Hepatocyte (in vitro differentiated cells): ENCODE results near the gene PTGDS. TPM values are rescaled to one million over a fixed set of nuclear protein-coding genes. Genes with fewer than 3 reads are reported as not detected.

Experiments used
- DNase-seq: peaks from one replicate; pipeline ENCODE4 v3.0.0-alpha.2; 2016; ENCODE audit warnings: low spot score
- H2AFZ ChIP-seq: fragments of 200-600 bp; sonication (generic); 2 replicates; pipeline ENCODE4 v1.6.0; 2016; ENCODE audit warnings: antibody characterized with exemption, mild to moderate bottlenecking
- H3K27ac ChIP-seq: fragments of 200-600 bp; sonication (generic); 2 replicates; pipeline ENCODE4 v1.5.1; 2016; ENCODE audit warnings: mild to moderate bottlenecking
- H3K27me3 ChIP-seq: fragments of 200-600 bp; sonication (generic); 2 replicates; pipeline ENCODE4 v1.6.1; 2016
- H3K36me3 ChIP-seq: fragments of 200-600 bp; sonication (generic); replicated peaks from 2 replicates; pipeline ENCODE4 v1.5.1; 2016; ENCODE audit warnings: low read depth; ENCODE audit not compliant: insufficient read depth
- H3K4me1 ChIP-seq: fragments of 200-600 bp; sonication (generic); 2 replicates; pipeline ENCODE4 v1.5.1; 2016; ENCODE audit warnings: mild to moderate bottlenecking, moderate library complexity; ENCODE audit not compliant: insufficient read depth
- H3K4me2 ChIP-seq: fragments of 200-600 bp; sonication (generic); 2 replicates; pipeline ENCODE4 v1.6.0; 2016
- H3K4me3 ChIP-seq: fragments of 200-600 bp; sonication (generic); 2 replicates; pipeline ENCODE4 v1.5.1; 2016; ENCODE audit warnings: mild to moderate bottlenecking
- H3K79me2 ChIP-seq: fragments of 200-600 bp; sonication (generic); 2 replicates; pipeline ENCODE4 v1.6.0; 2017; ENCODE audit warnings: mild to moderate bottlenecking
- H3K9me2 ChIP-seq: fragments of 200-600 bp; sonication (generic); replicated peaks from 2 replicates; pipeline ENCODE4 v1.6.0; 2017; ENCODE audit warnings: mild to moderate bottlenecking; ENCODE audit not compliant: insufficient read depth
- H3K9me3 ChIP-seq: fragments of 200-600 bp; sonication (generic); 2 replicates; pipeline ENCODE4 v1.5.1; 2016; ENCODE audit warnings: low read depth, mild to moderate bottlenecking
- H4K20me1 ChIP-seq: fragments of 200-600 bp; sonication (generic); 2 replicates; pipeline ENCODE4 v1.6.0; 2016; ENCODE audit warnings: mild to moderate bottlenecking; ENCODE audit not compliant: insufficient read depth, poor library complexity, severe bottlenecking
- EZH2 ChIP-seq: fragments of 200-600 bp; sonication (generic); IDR thresholded peaks from 2 replicates; pipeline ENCODE4 v1.6.1; 2016; ENCODE audit warnings: antibody characterized with exemption, mild to moderate bottlenecking, borderline replicate concordance
- EZH2phosphoT487 ChIP-seq: fragments of 200-600 bp; sonication (generic); IDR thresholded peaks from one replicate; pipeline ENCODE4 v1.6.1; 2018; ENCODE audit warnings: antibody characterized with exemption, mild to moderate bottlenecking, low read depth, moderate library complexity; ENCODE audit not compliant: unreplicated experiment, severe bottlenecking
- WGBS: methylation state at CpG from one replicate; pipeline ENCODE4 v1.1.6; 2016; ENCODE audit warnings: low lambda C conversion rate; ENCODE audit errors: missing lambda C conversion rate; 5-methylcytosine and 5-hydroxymethylcytosine counted together
- polyA plus RNA-seq: library from polyadenylated mRNA; unstranded; fragments of >200 nt; fragmentation: Nextera tagmentation; extraction: Ambion mirVana; gene quantifications from 2 replicates; pipeline ENCODE4 v1.2.1, GENCODE V29; 2016
- total RNA-seq: library from RNA; depleted of rRNA; stranded (reverse); fragments of >200 nt; gene quantifications from 2 replicates; pipeline ENCODE4 v1.2.3, GENCODE V29; 2014
- TF ChIP-seq, protein P1 (sequence below): fragments of 200-600 bp; sonication (generic); IDR thresholded peaks from 2 replicates; pipeline ENCODE4 v1.5.1; 2016; ENCODE audit warnings: antibody characterized with exemption, mild to moderate bottlenecking; ENCODE audit not compliant: poor library complexity

The PTGDS gene
- total and polyA plus RNA-seq, 2 experiments from 2014 or later = 56.0 to 290 TPM

DNA sequence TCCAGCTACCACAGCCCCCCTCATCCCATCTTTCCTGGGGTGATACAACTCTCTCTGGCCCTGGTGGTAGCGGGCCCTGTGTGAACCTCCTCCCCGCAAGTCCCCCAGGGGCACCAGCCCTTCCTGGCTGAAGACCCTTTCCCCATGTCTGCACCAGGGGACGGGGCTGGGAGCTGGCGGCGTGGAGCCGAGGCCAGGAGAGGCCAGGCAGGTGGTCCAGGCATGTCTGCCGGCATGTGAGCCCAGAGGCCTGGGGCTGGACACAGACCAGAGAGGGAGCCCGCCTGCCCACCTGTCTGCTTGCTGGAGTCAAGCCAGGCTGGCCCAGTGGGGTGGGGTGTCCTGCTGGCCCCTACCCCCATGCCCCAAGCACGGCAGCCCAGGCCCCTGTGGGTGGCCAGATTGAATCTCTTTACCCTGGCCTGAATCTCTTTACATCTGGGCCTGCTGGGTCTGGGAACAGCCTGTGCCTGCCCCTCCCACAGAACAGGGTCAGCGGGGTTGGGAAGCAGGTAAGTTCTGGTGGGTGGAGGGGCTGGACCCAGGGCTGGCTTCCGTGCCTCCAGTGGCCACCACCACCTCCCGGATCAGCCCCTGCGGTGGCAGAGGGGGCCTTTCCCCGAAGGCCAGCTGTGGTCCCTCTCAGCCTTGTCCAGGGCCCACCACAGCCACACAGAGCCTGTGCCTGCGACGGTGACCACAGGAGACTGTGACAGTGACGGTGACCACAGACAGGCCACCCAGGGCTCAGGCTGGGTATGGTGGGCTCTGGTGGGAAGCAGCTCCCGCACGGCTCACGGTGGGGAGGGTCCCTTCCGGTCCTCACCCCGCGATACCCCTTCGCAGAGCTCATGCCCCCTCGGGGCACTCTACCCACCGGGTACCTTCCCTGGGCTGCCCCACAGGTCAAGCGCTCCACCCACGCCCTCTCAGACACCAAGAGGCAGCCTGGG, 18.1 kb upstream of the PTGDS start:
- TF ChIP-seq EZH2phosphoT487 (no peak), EZH2 (no peak)
- TF ChIP-seq, protein P1, sequence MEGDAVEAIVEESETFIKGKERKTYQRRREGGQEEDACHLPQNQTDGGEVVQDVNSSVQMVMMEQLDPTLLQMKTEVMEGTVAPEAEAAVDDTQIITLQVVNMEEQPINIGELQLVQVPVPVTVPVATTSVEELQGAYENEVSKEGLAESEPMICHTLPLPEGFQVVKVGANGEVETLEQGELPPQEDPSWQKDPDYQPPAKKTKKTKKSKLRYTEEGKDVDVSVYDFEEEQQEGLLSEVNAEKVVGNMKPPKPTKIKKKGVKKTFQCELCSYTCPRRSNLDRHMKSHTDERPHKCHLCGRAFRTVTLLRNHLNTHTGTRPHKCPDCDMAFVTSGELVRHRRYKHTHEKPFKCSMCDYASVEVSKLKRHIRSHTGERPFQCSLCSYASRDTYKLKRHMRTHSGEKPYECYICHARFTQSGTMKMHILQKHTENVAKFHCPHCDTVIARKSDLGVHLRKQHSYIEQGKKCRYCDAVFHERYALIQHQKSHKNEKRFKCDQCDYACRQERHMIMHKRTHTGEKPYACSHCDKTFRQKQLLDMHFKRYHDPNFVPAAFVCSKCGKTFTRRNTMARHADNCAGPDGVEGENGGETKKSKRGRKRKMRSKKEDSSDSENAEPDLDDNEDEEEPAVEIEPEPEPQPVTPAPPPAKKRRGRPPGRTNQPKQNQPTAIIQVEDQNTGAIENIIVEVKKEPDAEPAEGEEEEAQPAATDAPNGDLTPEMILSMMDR = no peak
- WGBS = 86% methylated on average over 28 of the region's 28 CpGs

DNA sequence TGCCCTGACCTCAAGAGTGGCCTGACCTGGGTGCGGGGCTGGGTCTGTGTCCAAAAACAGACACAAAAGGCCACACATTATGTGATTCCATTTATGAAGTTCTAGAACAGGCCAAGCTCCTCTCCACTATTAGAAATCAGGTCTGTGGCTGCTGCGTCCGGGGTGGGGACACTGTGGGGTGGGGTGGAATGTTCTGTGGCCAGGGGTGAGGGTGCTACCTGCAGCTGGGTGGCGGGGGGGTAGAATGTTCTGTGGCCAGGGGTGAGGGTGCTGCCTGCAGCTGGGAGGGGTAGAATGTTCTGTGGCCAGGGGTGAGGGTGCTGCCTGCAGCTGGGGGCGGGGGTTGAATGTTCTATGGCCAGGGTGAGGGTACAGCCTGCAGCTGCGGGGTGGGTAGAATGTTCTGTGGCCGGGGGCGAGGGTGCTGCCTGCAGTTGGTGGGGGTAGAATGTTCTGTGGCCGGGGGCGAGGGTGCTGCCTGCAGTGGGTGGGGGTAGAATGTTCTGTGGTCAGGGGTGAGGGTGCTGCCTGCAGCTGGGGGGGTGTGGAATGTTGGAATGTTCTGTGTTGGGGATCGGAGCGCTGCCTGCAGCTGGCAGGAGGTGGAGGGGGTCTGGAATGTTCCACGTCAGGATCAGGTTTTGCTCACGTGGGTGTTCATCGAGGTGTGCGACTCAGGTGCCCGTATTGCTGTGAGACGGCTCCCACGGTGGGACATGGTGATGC, 16.9 kb upstream of the PTGDS start:
- H3K4me2 ChIP-seq = no peak overlapping the region
- no peaks in the 10 kb centered on the region for H3K79me2 ChIP-seq
- no peaks in the 10 kb centered on the region for H3K36me3 ChIP-seq
- TF ChIP-seq EZH2 (no peak), EZH2phosphoT487 (no peak)
- TF ChIP-seq, protein P1 = no peak
- no peak overlapping the region for H2AFZ ChIP-seq
- H3K9me3 ChIP-seq = no peaks in the 10 kb centered on the region
- no peaks in the 10 kb centered on the region for H3K9me2 ChIP-seq
- DNase-seq = no peak
- no peak overlapping the region for H3K4me3 ChIP-seq
- H3K27ac ChIP-seq = no peak overlapping the region
- H3K4me1 ChIP-seq = no peaks in the 10 kb centered on the region
- no peaks in the 10 kb centered on the region for H4K20me1 ChIP-seq
- 92% methylated on average over 11 of the region's 19 CpGs for WGBS
- H3K27me3 ChIP-seq = no peaks in the 10 kb centered on the region

More for the DNA sequence above, 18.1 kb upstream of the PTGDS start:
- no peaks in the 10 kb centered on the region for H4K20me1 ChIP-seq
- H3K4me1 ChIP-seq = no peaks in the 10 kb centered on the region
- no peaks in the 10 kb centered on the region for H3K9me2 ChIP-seq
- H3K36me3 ChIP-seq = no peaks in the 10 kb centered on the region
- no peak overlapping the region for H3K4me3 ChIP-seq
- no peak for DNase-seq
- no peak overlapping the region for H2AFZ ChIP-seq
- no peak overlapping the region for H3K4me2 ChIP-seq
- H3K9me3 ChIP-seq = no peaks in the 10 kb centered on the region
- H3K27me3 ChIP-seq = no peaks in the 10 kb centered on the region
- H3K27ac ChIP-seq = no peak overlapping the region
- no peaks in the 10 kb centered on the region for H3K79me2 ChIP-seq

DNA sequence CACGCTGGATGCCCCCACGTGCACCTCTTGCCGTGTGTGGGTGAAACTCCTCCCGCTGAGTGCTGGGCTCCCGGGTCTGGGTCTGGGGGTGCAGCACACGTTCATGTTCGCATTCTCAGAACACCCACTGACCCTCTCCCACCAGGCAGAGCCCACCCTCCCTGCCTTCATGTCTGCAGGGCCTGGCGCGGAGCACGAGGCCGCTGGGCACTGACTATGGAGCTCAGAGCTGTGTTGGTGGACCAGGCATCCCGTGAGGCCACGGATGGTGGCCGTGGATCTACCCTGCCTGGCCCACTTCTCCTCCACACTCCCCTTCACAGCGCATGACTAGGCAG, 16.4 kb upstream of the PTGDS start:
- Histone ChIP-seq H3K9me2 (no peaks in the 10 kb centered on the region), H3K4me3 (no peak overlapping the region), H3K27me3 (no peaks in the 10 kb centered on the region), H3K79me2 (no peaks in the 10 kb centered on the region), H3K36me3 (no peaks in the 10 kb centered on the region), H3K27ac (no peak overlapping the region), H4K20me1 (no peaks in the 10 kb centered on the region), H3K4me2 (no peak overlapping the region), H3K9me3 (no peaks in the 10 kb centered on the region), H2AFZ (no peak overlapping the region), H3K4me1 (no peaks in the 10 kb centered on the region)
- no peak for TF ChIP-seq EZH2phosphoT487
- TF ChIP-seq, protein P1 = no peak
- WGBS = 89% methylated on average over 15 of the region's 15 CpGs
- no peak for DNase-seq
